ENCODE measurements around the gene FBLN1.

- TF ChIP-seq, protein P1, sequence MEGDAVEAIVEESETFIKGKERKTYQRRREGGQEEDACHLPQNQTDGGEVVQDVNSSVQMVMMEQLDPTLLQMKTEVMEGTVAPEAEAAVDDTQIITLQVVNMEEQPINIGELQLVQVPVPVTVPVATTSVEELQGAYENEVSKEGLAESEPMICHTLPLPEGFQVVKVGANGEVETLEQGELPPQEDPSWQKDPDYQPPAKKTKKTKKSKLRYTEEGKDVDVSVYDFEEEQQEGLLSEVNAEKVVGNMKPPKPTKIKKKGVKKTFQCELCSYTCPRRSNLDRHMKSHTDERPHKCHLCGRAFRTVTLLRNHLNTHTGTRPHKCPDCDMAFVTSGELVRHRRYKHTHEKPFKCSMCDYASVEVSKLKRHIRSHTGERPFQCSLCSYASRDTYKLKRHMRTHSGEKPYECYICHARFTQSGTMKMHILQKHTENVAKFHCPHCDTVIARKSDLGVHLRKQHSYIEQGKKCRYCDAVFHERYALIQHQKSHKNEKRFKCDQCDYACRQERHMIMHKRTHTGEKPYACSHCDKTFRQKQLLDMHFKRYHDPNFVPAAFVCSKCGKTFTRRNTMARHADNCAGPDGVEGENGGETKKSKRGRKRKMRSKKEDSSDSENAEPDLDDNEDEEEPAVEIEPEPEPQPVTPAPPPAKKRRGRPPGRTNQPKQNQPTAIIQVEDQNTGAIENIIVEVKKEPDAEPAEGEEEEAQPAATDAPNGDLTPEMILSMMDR (IDR thresholded peaks at IDR 0.05) = no peak
- TF ChIP-seq POLR2A (IDR thresholded peaks at IDR 0.05) = no peak
Measured at GRCh38 chr22:45524157-45524556, 21.5 kb downstream of the FBLN1 start.
